ENCODE results near the gene KCNH2. TPM values are rescaled to one million over a fixed set of nuclear protein-coding genes. Genes with fewer than 3 reads are reported as not detected.

The KCNH2 gene
- total and polyA plus RNA-seq, 2 of the 13 experiments (the other 11 are each of a cell fraction or from before 2014, with no cell fraction given), result 0.09 to 0.11 TPM

DNA sequence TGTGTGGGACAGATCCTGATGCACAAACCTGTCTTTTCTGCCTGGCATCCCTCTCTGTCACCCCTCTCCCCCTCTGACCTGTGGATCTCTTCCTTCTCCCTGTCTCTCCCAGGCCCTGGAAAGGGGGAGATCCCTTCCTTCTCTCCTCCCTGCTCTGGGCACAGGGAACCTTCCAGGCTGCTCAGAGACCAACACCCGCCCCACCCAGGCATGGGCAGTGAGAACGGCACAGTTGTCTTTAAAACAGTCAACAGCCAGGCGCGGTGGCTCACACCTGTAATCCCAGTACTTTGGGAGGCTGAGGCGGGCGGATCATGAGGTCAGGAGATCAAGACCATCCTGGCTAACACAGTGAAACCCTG, 34.7 kb downstream of the KCNH2 start (continued):
- no peak for TF ChIP-seq NCOA1 (CRISPR knock-in tag; IDR thresholded peaks at IDR 0.05)

DNA sequence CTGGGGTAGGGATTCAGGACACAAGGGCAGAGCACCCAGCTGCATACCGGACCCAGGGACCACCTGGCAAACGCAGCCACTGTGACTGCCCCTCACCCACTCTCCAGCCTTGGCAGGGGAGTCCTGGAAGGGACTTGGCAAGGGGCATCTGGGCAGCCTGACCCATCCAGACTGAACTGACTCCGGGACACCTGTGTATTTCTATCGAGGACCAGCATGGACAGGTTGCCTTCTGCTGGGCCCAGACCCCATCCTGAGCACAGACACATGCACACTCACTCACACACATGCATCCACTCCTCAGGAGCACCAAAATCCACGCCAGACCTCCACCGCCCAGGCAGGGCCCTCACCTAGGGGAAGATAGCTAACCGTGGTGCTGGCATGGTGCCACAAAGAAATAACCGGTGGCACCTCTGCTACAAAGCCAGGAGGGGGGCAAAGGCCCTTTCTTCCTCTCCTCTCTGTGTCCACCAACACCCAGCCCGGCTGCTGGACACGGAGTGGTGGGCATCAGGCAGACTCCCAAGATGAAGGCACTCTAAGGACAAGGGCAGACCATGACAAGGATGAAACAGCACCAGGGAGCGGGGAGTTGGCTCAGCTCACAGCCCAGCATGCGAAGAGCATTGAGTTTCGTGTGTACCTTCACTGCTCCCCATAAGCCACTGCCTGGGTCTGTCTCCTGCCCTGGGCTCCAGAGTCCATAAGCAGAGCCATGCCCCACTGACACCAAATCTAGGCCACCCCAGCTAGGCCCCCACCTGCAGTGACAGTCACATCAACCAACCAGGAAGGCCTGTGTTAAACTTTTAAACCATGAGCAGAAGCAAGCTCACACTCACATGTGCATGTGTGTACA, 35.3 kb downstream of the KCNH2 start:
- no peak for DNase-seq (ENCODE audit: low spot score)
- TF ChIP-seq, protein P1, sequence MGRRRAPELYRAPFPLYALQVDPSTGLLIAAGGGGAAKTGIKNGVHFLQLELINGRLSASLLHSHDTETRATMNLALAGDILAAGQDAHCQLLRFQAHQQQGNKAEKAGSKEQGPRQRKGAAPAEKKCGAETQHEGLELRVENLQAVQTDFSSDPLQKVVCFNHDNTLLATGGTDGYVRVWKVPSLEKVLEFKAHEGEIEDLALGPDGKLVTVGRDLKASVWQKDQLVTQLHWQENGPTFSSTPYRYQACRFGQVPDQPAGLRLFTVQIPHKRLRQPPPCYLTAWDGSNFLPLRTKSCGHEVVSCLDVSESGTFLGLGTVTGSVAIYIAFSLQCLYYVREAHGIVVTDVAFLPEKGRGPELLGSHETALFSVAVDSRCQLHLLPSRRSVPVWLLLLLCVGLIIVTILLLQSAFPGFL (CRISPR knock-in tag; IDR thresholded peaks at IDR 0.05), result no peak
- TF ChIP-seq, protein P2, sequence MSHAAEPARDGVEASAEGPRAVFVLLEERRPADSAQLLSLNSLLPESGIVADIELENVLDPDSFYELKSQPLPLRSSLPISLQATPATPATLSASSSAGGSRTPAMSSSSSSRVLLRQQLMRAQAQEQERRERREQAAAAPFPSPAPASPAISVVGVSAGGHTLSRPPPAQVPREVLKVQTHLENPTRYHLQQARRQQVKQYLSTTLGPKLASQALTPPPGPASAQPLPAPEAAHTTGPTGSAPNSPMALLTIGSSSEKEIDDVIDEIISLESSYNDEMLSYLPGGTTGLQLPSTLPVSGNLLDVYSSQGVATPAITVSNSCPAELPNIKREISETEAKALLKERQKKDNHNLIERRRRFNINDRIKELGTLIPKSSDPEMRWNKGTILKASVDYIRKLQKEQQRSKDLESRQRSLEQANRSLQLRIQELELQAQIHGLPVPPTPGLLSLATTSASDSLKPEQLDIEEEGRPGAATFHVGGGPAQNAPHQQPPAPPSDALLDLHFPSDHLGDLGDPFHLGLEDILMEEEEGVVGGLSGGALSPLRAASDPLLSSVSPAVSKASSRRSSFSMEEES (CRISPR knock-in tag; IDR thresholded peaks at IDR 0.05), result no peak
- no peak for TF ChIP-seq ZNF382 (CRISPR knock-in tag; IDR thresholded peaks at IDR 0.05; ENCODE audit: borderline replicate concordance)
- TF ChIP-seq RAD21 (CRISPR knock-in tag; IDR thresholded peaks at IDR 0.05), result no peak
- TF ChIP-seq TBX3 (IDR thresholded peaks at IDR 0.05; ENCODE audit: borderline replicate concordance), result no peak
- no peak for TF ChIP-seq ZNF33B (CRISPR knock-in tag; IDR thresholded peaks at IDR 0.05)
- TF ChIP-seq, protein P3, sequence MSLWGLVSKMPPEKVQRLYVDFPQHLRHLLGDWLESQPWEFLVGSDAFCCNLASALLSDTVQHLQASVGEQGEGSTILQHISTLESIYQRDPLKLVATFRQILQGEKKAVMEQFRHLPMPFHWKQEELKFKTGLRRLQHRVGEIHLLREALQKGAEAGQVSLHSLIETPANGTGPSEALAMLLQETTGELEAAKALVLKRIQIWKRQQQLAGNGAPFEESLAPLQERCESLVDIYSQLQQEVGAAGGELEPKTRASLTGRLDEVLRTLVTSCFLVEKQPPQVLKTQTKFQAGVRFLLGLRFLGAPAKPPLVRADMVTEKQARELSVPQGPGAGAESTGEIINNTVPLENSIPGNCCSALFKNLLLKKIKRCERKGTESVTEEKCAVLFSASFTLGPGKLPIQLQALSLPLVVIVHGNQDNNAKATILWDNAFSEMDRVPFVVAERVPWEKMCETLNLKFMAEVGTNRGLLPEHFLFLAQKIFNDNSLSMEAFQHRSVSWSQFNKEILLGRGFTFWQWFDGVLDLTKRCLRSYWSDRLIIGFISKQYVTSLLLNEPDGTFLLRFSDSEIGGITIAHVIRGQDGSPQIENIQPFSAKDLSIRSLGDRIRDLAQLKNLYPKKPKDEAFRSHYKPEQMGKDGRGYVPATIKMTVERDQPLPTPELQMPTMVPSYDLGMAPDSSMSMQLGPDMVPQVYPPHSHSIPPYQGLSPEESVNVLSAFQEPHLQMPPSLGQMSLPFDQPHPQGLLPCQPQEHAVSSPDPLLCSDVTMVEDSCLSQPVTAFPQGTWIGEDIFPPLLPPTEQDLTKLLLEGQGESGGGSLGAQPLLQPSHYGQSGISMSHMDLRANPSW (CRISPR knock-in tag; IDR thresholded peaks at IDR 0.05; ENCODE audit: borderline replicate concordance), result no peak
- no peak for TF ChIP-seq FOXA1 (IDR thresholded peaks at IDR 0.05)
- no peak for TF ChIP-seq FOXA1 (CRISPR knock-in tag; IDR thresholded peaks at IDR 0.05)
- no peak for TF ChIP-seq YEATS2 (CRISPR knock-in tag; IDR thresholded peaks at IDR 0.05; ENCODE audit: borderline replicate concordance)
- no peak for TF ChIP-seq CCDC6 (CRISPR knock-in tag; IDR thresholded peaks at IDR 0.05)
- no peak for TF ChIP-seq ZFY (CRISPR knock-in tag; IDR thresholded peaks at IDR 0.05)
- no peak for TF ChIP-seq NFE2L1 (CRISPR knock-in tag; IDR thresholded peaks at IDR 0.05; ENCODE audit: borderline replicate concordance)
- no peak for TF ChIP-seq HOXA3 (CRISPR knock-in tag; IDR thresholded peaks at IDR 0.05)
- TF ChIP-seq, protein P4, sequence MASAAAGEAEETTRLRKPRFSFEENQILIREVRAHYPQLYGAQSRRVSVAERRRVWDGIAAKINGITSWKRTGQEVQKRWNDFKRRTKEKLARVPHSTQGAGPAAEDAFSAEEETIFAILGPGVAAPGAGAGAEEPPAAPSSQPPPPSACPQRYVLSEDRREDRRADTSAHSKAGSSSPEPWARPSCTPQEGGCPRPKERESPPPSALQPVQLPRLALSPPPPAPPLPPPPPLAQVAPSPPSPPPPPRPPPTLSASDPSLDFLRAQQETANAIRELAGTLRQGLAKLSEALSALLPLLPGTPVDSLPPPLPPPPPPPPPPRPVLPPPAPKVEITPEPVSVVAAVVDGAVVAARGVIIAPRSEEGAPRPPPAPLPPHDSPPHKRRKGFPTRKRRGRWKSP (CRISPR knock-in tag; IDR thresholded peaks at IDR 0.05), result no peak

More for the DNA sequence above, 35.3 kb downstream of the KCNH2 start:
- WGBS (ENCODE audit: low lambda C conversion rate), result 48% methylated on average over 3 of the region's 13 CpGs
- no peaks in the 10 kb centered on the region for H4K20me1 ChIP-seq (ENCODE audit: insufficient read depth, low read length)
- no peak overlapping the region for H2AFZ ChIP-seq (ENCODE audit: low read length)
- intact Hi-C loops (cut with micrococcal nuclease; ENCODE audit: unreplicated experiment), result no loop called here
- no peak overlapping the region for H3K9ac ChIP-seq (ENCODE audit: insufficient read depth, low read depth, low read length)
- H3K27ac ChIP-seq (ENCODE audit: extremely low read length, insufficient read depth, low read length), result no peak overlapping the region
- peaks cover 8 to 60% of the 10 kb centered on the region in 2 experiments; a peak in 4 of 5 replicates for H3K27me3 ChIP-seq (ENCODE audit: control insufficient read depth in 1 of 2, insufficient read depth in 2 of 2, low read length in 2 of 2)
- no peaks in the 10 kb centered on the region for H3K79me2 ChIP-seq (ENCODE audit: insufficient read depth, low read length)
- POLR2A ChIA-PET, result no interaction called here
- FAIRE-seq, result no peak
- BruUV-seq (replicated peaks), result no TSS peak
- CTCF ChIA-PET (ENCODE audit: low intra/inter-chr PET ratio, low total read pairs), result no interaction called here
- H3K9me3 ChIP-seq (ENCODE audit: low read length), result no peaks in the 10 kb centered on the region
- H3K4me1 ChIP-seq (ENCODE audit: insufficient read depth, low read length), result no peaks in the 10 kb centered on the region
- H3K36me3 ChIP-seq (replicated peaks in 1 of 2; ENCODE audit: control insufficient read depth in 1 of 2, insufficient read depth in 2 of 2, low read length in 2 of 2), result no peaks in the 10 kb centered on the region
- in situ Hi-C loops (cut with HindIII; ENCODE audit: extremely low pct_ligation_motif_present, low pct_unique_long_range_greater_than_20kb), result no loop called here
- ATAC-seq, result no peak
- no peak overlapping the region for H3K4me3 ChIP-seq (replicated peaks in 1 of 3; ENCODE audit: insufficient read depth in 1 of 3, low read depth in 2 of 3, low read length in 3 of 3)
- no peak overlapping the region for H3K4me2 ChIP-seq (ENCODE audit: low read depth, low read length)

All from HepG2 (cell line).